GM12878 (cell line): ENCODE data around the gene TNRC6C. TPM values are rescaled to one million over a fixed set of nuclear protein-coding genes. Genes with fewer than 3 reads are reported as not detected.

Source experiments
- ATAC-seq: fragments of 200-7000 bp; cut with Tn5 transposase; 3 replicates; pipeline ENCODE4 v1.9.1; 2020; ENCODE audit warnings: mild to moderate bottlenecking, moderate library complexity
- BruUV-seq: library from RNA; stranded (reverse); fragments of 400-500 nt; replicated peaks from 2 replicates; lab custom pipeline; 2021; lab: Mats Ljungman, UMichigan
- CTCF ChIA-PET: fragments of 300-600 bp; sonication (Branson Sonifier 250); formaldehyde crosslinking; extraction: SDS; loops from one replicate; lab custom pipeline; 2021; ENCODE audit warnings: inconsistent platforms; lab: Yijun Ruan, JAX
- POLR2A ChIA-PET: fragments of 350-600 bp; formaldehyde crosslinking; extraction: SDS; loops from one replicate; lab custom pipeline; 2021; ENCODE audit warnings: inconsistent platforms; lab: Charles Lee
- RAD21 ChIA-PET: fragments of 300-600 bp; sonication (Branson Sonifier 250); formaldehyde crosslinking; loops from one replicate; lab custom pipeline; 2023; ENCODE audit warnings: antibody characterized with exemption; ENCODE audit not compliant: unreplicated experiment; lab: Charles Lee
- SMC1A ChIA-PET: fragments of 300-600 bp; sonication (Branson Sonifier 250); formaldehyde crosslinking; loops from one replicate; lab custom pipeline; 2023; ENCODE audit not compliant: unreplicated experiment, uncharacterized antibody; lab: Charles Lee
- DNase-seq: peaks from one replicate; pipeline ENCODE4 v3.0.0-alpha.2; 2011; ENCODE audit warnings: low read depth, low spot score
- FAIRE-seq: peaks from 3 replicates; lab custom pipeline; 2011; peaks lifted over from hg19 to GRCh38; lab: Jason Lieb, UNC
- H2AFZ ChIP-seq: 2 replicates; pipeline ENCODE4 v1.6.0; 2011; ENCODE audit warnings: low read depth, low read length, control low read depth; ENCODE audit not compliant: control insufficient read depth
- H3K27ac ChIP-seq: 2 replicates; pipeline ENCODE4 v1.5.1; 2011; ENCODE audit warnings: control low read depth; ENCODE audit not compliant: control insufficient read depth, insufficient read depth
- H3K27me3 ChIP-seq, 2 experiments: replicated peaks in 1 of 2; 2 replicates each; pipeline versions ENCODE4 v1.6.0 to v1.6.1; 2011; ENCODE audit warnings: low read length in 1 of 2; ENCODE audit not compliant: control insufficient read depth in 2 of 2, insufficient read depth in 2 of 2
- H3K36me3 ChIP-seq, 2 experiments: 2 replicates each; pipeline ENCODE4 v1.5.1; 2011; ENCODE audit warnings: low read length in 1 of 2; ENCODE audit not compliant: control insufficient read depth in 2 of 2, insufficient read depth in 2 of 2
- H3K4me1 ChIP-seq: 2 replicates; pipeline ENCODE4 v1.6.1; 2011; ENCODE audit warnings: mild to moderate bottlenecking, low read length, moderate library complexity, mixed read lengths; ENCODE audit not compliant: control insufficient read depth, insufficient read depth
- H3K4me2 ChIP-seq: 2 replicates; pipeline ENCODE4 v1.6.0; 2011; ENCODE audit warnings: control low read depth; ENCODE audit not compliant: control insufficient read depth, insufficient read depth
- H3K4me3 ChIP-seq: fragments of 200-600 bp; sonication (generic); 2 replicates; pipeline ENCODE4 v1.5.1; 2016
- H3K79me2 ChIP-seq: 2 replicates; pipeline ENCODE4 v1.6.0; 2011; ENCODE audit warnings: low read length; ENCODE audit not compliant: control insufficient read depth, insufficient read depth
- H3K9ac ChIP-seq: 2 replicates; pipeline ENCODE4 v1.8.0; 2011; ENCODE audit warnings: low read length, control low read depth, mixed read lengths; ENCODE audit not compliant: control insufficient read depth, insufficient read depth
- H3K9me3 ChIP-seq: replicated peaks from 3 replicates; pipeline ENCODE4 v1.5.1; 2011; ENCODE audit warnings: mild to moderate bottlenecking, low read length; ENCODE audit not compliant: control insufficient read depth, insufficient read depth
- H4K20me1 ChIP-seq: 2 replicates; pipeline ENCODE4 v1.6.0; 2011; ENCODE audit not compliant: control insufficient read depth, insufficient read depth
- ASH2L ChIP-seq: fragments of 300-600, 200-600 bp; sonication (generic); IDR thresholded peaks from 2 replicates; pipeline ENCODE4 v1.6.1; 2017; ENCODE audit warnings: low read depth, mild to moderate bottlenecking, borderline replicate concordance
- ATF7 ChIP-seq: fragments of 450-650 bp; IDR thresholded peaks from 2 replicates; pipeline ENCODE4 v1.6.1; 2016; ENCODE audit warnings: low read depth, mild to moderate bottlenecking
- CUX1 ChIP-seq: IDR thresholded peaks from 2 replicates; pipeline ENCODE4 v1.6.1; 2012; ENCODE audit warnings: improper control_type of control experiment, low read depth, low read length; ENCODE audit not compliant: insufficient replicate concordance
- JUNB ChIP-seq: IDR thresholded peaks from 2 replicates; pipeline ENCODE4 v1.6.1; 2016; ENCODE audit warnings: antibody characterized with exemption, mild to moderate bottlenecking
- JUND ChIP-seq: IDR thresholded peaks from 2 replicates; pipeline ENCODE4 v1.6.1; 2012; ENCODE audit warnings: low read depth, mild to moderate bottlenecking, low read length, improper control_type of control experiment, moderate library complexity
- KDM1A ChIP-seq: fragments of 200-600 bp; sonication (generic); IDR thresholded peaks from 2 replicates; pipeline ENCODE4 v1.6.1; 2016; ENCODE audit warnings: borderline replicate concordance
- NR2C1 ChIP-seq: fragments of 450-650 bp; IDR thresholded peaks from 2 replicates; pipeline ENCODE4 v1.6.1; 2017; ENCODE audit warnings: antibody characterized with exemption, mild to moderate bottlenecking, moderate library complexity
- POLR2A ChIP-seq: IDR thresholded peaks from 2 replicates; pipeline ENCODE4 v1.6.1; 2011; ENCODE audit warnings: low read depth, mild to moderate bottlenecking, low read length
- SIN3A ChIP-seq: IDR thresholded peaks from 2 replicates; pipeline ENCODE4 v1.6.1; 2012; ENCODE audit warnings: low read depth, low read length, improper control_type of control experiment
- SMAD5 ChIP-seq: IDR thresholded peaks from 2 replicates; pipeline ENCODE4 v1.6.1; 2016; ENCODE audit warnings: antibody characterized with exemption, low read depth
- WGBS: methylation state at CpG from one replicate; pipeline ENCODE4 v1.1.6; 2016; ENCODE audit warnings: low lambda C conversion rate; ENCODE audit not compliant: insufficient replicate concordance, insufficient coverage; ENCODE audit errors: missing lambda C conversion rate; 5-methylcytosine and 5-hydroxymethylcytosine counted together
- in situ Hi-C: fragments of 300-500 bp; cut with MboI; formaldehyde crosslinking; loops from 9 replicates; pipeline ENCODE4 v1.14.3; 2018; ENCODE audit warnings: mixed read lengths
- intact Hi-C: fragments of 100-400 bp; cut with micrococcal nuclease; formaldehyde crosslinking; loops from one replicate; pipeline ENCODE4 v1.14.2; 2022; ENCODE audit not compliant: unreplicated experiment
- polyA plus RNA-seq, 11 experiments: library from polyadenylated mRNA; depleted of rRNA in 4 of 11; unstranded in 6 of 11; stranded (reverse) in 5 of 11; fragments of >200 nt; fragmentation: Nextera tagmentation in 4 of 11; fragmentation: Illumina TruSeq in 1 of 11; extraction: Ambion mirVana in 4 of 11; extraction: Trizol in 1 of 11; gene quantifications; 1 replicate in 1 of 11; 2 replicates in 10 of 11; pipeline versions ENCODE4 v1.2.1 to v1.2.3, GENCODE V29; 2011 to 2016; ENCODE audit warnings: inconsistent platforms in 2 of 11, missing spikeins in 2 of 11, low read depth in 1 of 11
- total RNA-seq, 4 experiments: library from RNA; depleted of rRNA in 3 of 4; stranded (reverse); fragments of >200 nt in 3 of 4; fragmentation: Illumina TruSeq in 1 of 4; extraction: Trizol in 1 of 4; gene quantifications; 2 replicates each; pipeline versions ENCODE4 v1.2.1 to v1.2.3, GENCODE V29; 2013 to 2021
- TF ChIP-seq, protein P1 (sequence below): IDR thresholded peaks from 2 replicates; pipeline ENCODE4 v1.6.1; 2011; ENCODE audit warnings: borderline replicate concordance, low read depth, mild to moderate bottlenecking, moderate library complexity, mixed read lengths, low read length; ENCODE audit not compliant: insufficient read depth; ENCODE audit errors: extremely low read length
- TF ChIP-seq, protein P2 (sequence below): IDR thresholded peaks from 2 replicates; pipeline ENCODE4 v1.6.1; 2011; ENCODE audit warnings: borderline replicate concordance, low read depth, mild to moderate bottlenecking, moderate library complexity, low read length; ENCODE audit not compliant: insufficient read depth, poor library complexity, severe bottlenecking

The TNRC6C gene
- total and polyA plus RNA-seq, 10 of the 15 experiments (the other 5 are each of a cell fraction or from before 2014, with no cell fraction given): 0.40 to 6.1 (median 0.96) TPM

- ChIA-PET POLR2A (interaction anchor here (1.7 kb wide), 1 partner anchor 42 kb away, joined by 5 read pairs; no protein-coding TSS in a partner anchor), RAD21 (interaction anchor here (3.5 kb wide), 1 partner anchor 42 kb away, joined by 16 read pairs; no protein-coding TSS in a partner anchor), SMC1A (interaction anchor here (1.2 to 5.8 kb wide), 5 partner anchors 8 to 80 kb away, joined by 3 to 79 read pairs (median 5); no protein-coding TSS in a partner anchor), CTCF (interaction anchor here (0.9 to 5.8 kb wide), 6 partner anchors 20 to 208 kb away, joined by 3 to 80 read pairs (median 4); no protein-coding TSS in a partner anchor)
- intact Hi-C loops (no loop called here), in situ Hi-C loops (no loop called here)
- H3K4me1 ChIP-seq: no peaks in the 10 kb centered on the region
- H3K9ac ChIP-seq: no peak overlapping the region
- no peak overlapping the region for H2AFZ ChIP-seq
- no peaks in the 10 kb centered on the region for H3K9me3 ChIP-seq
- H3K79me2 ChIP-seq: no peaks in the 10 kb centered on the region
- H3K4me3 ChIP-seq: no peak overlapping the region
- TF ChIP-seq JUNB: no peak
- no peak for TF ChIP-seq CUX1
- TF ChIP-seq POLR2A: no peak
- TF ChIP-seq, protein P1, sequence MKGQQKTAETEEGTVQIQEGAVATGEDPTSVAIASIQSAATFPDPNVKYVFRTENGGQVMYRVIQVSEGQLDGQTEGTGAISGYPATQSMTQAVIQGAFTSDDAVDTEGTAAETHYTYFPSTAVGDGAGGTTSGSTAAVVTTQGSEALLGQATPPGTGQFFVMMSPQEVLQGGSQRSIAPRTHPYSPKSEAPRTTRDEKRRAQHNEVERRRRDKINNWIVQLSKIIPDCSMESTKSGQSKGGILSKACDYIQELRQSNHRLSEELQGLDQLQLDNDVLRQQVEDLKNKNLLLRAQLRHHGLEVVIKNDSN: no peak
- TF ChIP-seq SMAD5: no peak
- TF ChIP-seq ASH2L: no peak
- TF ChIP-seq, protein P2, sequence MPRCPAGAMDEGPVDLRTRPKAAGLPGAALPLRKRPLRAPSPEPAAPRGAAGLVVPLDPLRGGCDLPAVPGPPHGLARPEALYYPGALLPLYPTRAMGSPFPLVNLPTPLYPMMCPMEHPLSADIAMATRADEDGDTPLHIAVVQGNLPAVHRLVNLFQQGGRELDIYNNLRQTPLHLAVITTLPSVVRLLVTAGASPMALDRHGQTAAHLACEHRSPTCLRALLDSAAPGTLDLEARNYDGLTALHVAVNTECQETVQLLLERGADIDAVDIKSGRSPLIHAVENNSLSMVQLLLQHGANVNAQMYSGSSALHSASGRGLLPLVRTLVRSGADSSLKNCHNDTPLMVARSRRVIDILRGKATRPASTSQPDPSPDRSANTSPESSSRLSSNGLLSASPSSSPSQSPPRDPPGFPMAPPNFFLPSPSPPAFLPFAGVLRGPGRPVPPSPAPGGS: no peak
- TF ChIP-seq SIN3A: no peak
- no peak for TF ChIP-seq NR2C1
- TF ChIP-seq KDM1A: no peak
- no peak for TF ChIP-seq JUND
- TF ChIP-seq ATF7: no peak
- ATAC-seq (no peak), FAIRE-seq (no peak), DNase-seq (no peak)
- H3K4me2 ChIP-seq: no peak overlapping the region
- BruUV-seq: no TSS peak
- WGBS: 35% methylated on average over 1 of the region's 1 CpG
- H3K27ac ChIP-seq: no peak overlapping the region
- H4K20me1 ChIP-seq: no peaks in the 10 kb centered on the region
- no peaks in the 10 kb centered on the region for H3K36me3 ChIP-seq
- H3K27me3 ChIP-seq: no peaks in the 10 kb centered on the region
Observed at GRCh38 chr17:78043031-78043430, 84.5 kb downstream of the TNRC6C start.
